ENCODE data around the gene PPARA.

- TF ChIP-seq EZH2 (optimal IDR thresholded peaks at IDR 0.05; ENCODE audit: low read depth, low read length) (no peak), CTCF (IDR thresholded peaks at IDR 0.05; ENCODE audit: low read length) (no peak), EZH2phosphoT487 (IDR thresholded peaks at IDR 0.05; ENCODE audit: low read length) (no peak)
Observed at GRCh38 chr22:46104170-46104880, 46.0 kb upstream of the PPARA start.

All from MM.1S (cell line).